ENCODE results near the gene SNCB. TPM values are rescaled to one million over a fixed set of nuclear protein-coding genes. Genes with fewer than 3 reads are reported as not detected.
"Not testable (repeated sequence)": the region's sequence is repeated elsewhere in the genome, so short reads cannot be mapped to it uniquely, and the experiment has no call there.

SNCB gene
- polyA plus RNA-seq, 3 donors from 2014 or later, result 0.26 TPM; not detected in 2

- H3K27me3 Mint-ChIP-seq (ENCODE audit: low read depth in 3 of 3); H3K4me1 Mint-ChIP-seq; H3K4me3 Mint-ChIP-seq; H3K9me3 Mint-ChIP-seq; H3K27ac Mint-ChIP-seq; DNase-seq; H3K36me3 Mint-ChIP-seq: not testable (repeated sequence)
Observed at GRCh38 chr5:176591667-176592066, 38.7 kb downstream of the SNCB start.

DNA sequence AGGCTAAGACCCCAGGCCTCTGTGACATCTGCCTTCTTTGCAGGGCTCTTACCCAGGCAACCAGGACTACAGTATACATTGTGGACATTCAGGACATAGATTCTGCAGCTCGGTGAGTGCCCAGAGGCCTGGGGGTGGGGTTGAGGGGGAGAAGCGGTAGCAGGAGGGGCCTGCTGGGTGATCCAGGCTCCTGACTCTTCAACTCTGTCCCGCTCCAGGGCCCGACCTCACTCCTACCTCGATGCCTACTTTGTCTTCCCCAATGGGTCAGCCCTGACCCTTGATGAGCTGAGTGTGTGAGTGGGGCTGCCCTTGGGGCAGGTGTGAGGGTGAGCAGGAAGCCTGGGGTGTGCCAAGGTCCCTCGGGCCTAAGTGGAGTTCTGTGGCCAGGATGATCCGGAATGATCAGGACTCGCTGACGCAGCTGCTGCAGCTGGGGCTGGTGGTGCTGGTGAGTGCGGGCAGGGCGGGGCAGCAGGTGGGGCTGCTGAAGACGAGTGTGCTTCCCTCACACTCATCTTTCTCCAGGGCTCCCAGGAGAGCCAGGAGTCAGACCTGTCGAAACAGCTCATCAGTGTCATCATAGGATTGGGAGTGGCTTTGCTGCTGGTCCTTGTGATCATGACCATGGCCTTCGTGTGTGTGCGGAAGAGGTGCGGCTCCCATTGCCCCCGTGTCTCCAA is 40.2 kb downstream of the SNCB start:
- no peak for DNase-seq
- Mint-ChIP-seq H3K27me3 (ENCODE audit: low read depth in 3 of 3) (peaks cover 0 to 4% (median 2%) of the 10 kb centered on the region in 3 donors), H3K9me3 (peaks cover 0 to 2% (median 0%) of the 10 kb centered on the region in 6 donors), H3K36me3 (no peaks in the 10 kb centered on the region), H3K4me3 (no peak overlapping the region), H3K27ac (no peak overlapping the region), H3K4me1 (no peaks in the 10 kb centered on the region)

GRCh38 chr5:176589039-176589769 is 41.1 kb downstream of the SNCB start:
- Mint-ChIP-seq H3K27ac (no peak overlapping the region), H3K36me3 (no peaks in the 10 kb centered on the region), H3K27me3 (ENCODE audit: low read depth in 3 of 3) (peaks cover 0 to 4% (median 2%) of the 10 kb centered on the region in 3 donors), H3K9me3 (peaks cover 0 to 2% (median 0%) of the 10 kb centered on the region in 6 donors), H3K4me3 (no peak overlapping the region), H3K4me1 (no peaks in the 10 kb centered on the region)
- no peak for DNase-seq

- Mint-ChIP-seq H3K27ac (peak overlapping the region in 1 of 6 donors; percentile 2), H3K9me3 (peaks cover 0 to 5% (median 0%) of the 10 kb centered on the region in 6 donors), H3K36me3 (no peaks in the 10 kb centered on the region), H3K4me1 (no peaks in the 10 kb centered on the region), H3K27me3 (ENCODE audit: low read depth in 3 of 3) (no peaks in the 10 kb centered on the region), H3K4me3 (no peak overlapping the region)
- no peak for DNase-seq
Observed at GRCh38 chr5:176588297-176588696, 42.0 kb downstream of the SNCB start.

DNA sequence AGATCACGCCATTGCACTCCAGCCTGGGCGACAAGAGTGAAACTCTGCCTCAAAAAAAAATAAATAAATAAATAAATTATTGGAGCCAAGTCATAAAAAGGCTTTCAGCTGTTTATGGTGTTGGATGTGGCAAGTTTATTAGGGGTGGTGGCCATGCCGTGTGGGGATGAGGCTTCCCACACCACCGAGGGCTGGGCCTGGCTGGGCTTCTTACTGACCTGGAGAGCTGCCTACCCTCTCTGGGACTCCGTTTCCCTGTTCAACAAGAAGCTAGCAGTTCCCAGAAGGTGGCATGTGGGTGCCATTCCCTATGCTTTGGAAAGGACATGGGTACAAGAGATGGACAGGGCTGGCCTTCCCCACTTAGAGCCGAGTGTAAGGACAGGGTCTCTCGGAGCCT is 42.9 kb downstream of the SNCB start:
- Mint-ChIP-seq H3K9me3 (peaks cover 0 to 3% (median 0%) of the 10 kb centered on the region in 6 donors), H3K27ac (no peak overlapping the region), H3K4me1 (no peaks in the 10 kb centered on the region), H3K36me3 (no peaks in the 10 kb centered on the region), H3K4me3 (no peak overlapping the region), H3K27me3 (ENCODE audit: low read depth in 3 of 3) (no peaks in the 10 kb centered on the region)
- DNase-seq, result no peak

- no peaks in the 10 kb centered on the region for H3K36me3 Mint-ChIP-seq
- no peaks in the 10 kb centered on the region for H3K4me1 Mint-ChIP-seq
- no peak overlapping the region for H3K4me3 Mint-ChIP-seq
- H3K27me3 Mint-ChIP-seq (ENCODE audit: low read depth in 3 of 3), result peaks cover 0 to 5% (median 0%) of the 10 kb centered on the region in 3 donors
- no peak overlapping the region for H3K27ac Mint-ChIP-seq
- DNase-seq, result no peak
- peaks cover 0 to 3% (median 0%) of the 10 kb centered on the region in 6 donors for H3K9me3 Mint-ChIP-seq
Observed at GRCh38 chr5:176583076-176583475, 47.3 kb downstream of the SNCB start.

DNA sequence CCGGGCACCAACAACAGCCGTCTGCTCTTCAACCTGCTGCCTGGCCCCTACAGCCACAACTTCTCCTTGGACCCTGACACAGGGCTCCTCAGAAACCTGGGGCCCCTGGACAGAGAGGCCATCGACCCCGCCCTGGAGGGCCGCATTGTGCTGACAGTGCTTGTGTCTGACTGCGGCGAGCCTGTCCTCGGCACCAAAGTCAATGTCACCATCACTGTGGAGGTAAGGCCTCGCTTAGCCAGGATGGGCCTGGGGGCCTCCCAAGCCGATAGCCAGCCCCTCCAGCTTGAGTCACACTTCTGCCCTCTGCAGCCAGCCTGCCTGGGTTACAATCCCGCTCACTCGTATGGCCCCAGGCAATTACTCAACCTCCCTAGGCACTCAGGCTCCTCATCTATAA is 49.0 kb downstream of the SNCB start:
- H3K4me3 Mint-ChIP-seq, result no peak overlapping the region
- peaks cover 0 to 3% (median 0%) of the 10 kb centered on the region in 6 donors for H3K9me3 Mint-ChIP-seq
- H3K36me3 Mint-ChIP-seq, result no peaks in the 10 kb centered on the region
- DNase-seq, result no peak
- no peak overlapping the region for H3K27ac Mint-ChIP-seq
- H3K4me1 Mint-ChIP-seq, result no peaks in the 10 kb centered on the region
- peaks cover 0 to 5% (median 0%) of the 10 kb centered on the region in 3 donors for H3K27me3 Mint-ChIP-seq (ENCODE audit: low read depth in 3 of 3)

DNA sequence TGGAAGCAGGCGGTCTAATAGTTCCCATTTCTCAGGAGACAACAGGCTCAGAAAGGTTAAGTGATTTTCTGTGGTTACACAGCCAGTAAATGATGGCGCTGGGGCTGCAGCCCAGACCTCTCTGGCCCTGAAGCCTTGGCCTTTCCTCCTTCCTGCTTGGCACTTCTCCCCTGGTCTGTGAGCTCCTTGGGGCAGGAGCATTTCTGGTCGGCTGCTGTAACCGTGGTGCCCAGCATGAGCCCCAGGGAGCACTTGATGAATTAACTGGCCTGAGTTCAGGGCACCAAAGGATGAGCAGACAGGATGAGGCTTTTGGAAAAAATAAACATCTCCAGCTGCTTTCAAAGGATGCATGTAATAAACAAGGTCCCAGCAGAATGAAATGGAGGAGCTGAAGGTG is 51.0 kb downstream of the SNCB start:
- Mint-ChIP-seq H3K27ac (no peak overlapping the region), H3K36me3 (no peaks in the 10 kb centered on the region)

DNA sequence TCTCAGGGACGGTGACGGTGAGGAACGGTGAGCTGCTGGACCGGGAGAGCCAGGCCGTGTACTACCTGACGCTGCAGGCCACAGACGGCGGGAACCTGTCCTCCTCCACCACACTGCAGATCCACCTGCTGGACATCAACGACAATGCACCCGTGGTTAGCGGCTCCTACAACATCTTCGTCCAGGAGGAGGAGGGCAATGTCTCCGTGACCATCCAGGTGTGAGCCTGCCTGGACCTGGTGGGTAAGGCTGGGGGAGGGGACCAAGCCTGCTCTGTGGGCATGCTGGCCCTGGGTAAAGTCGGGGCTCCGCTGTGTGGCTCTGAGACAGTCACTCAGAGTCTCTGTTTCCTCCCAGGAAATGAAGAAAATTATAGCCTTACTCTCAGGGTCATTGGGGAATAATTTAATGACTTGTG is 51.9 kb downstream of the SNCB start:
- peak; percentile 31 to 42 (median 36) for DNase-seq
- Mint-ChIP-seq H3K4me1 (peaks cover 0 to 1% of the 10 kb centered on the region in 2 donors), H3K27me3 (ENCODE audit: low read depth in 3 of 3) (peaks cover 0 to 5% (median 2%) of the 10 kb centered on the region in 3 donors), H3K9me3 (no peaks in the 10 kb centered on the region), H3K36me3 (no peaks in the 10 kb centered on the region), H3K4me3 (no peak overlapping the region), H3K27ac (no peak overlapping the region)

More for the DNA sequence above, 51.0 kb downstream of the SNCB start:
- H3K4me1 Mint-ChIP-seq, result no peaks in the 10 kb centered on the region
- H3K27me3 Mint-ChIP-seq (ENCODE audit: low read depth in 3 of 3), result peaks cover 0 to 5% (median 2%) of the 10 kb centered on the region in 3 donors
- peaks cover 0 to 3% (median 0%) of the 10 kb centered on the region in 6 donors for H3K9me3 Mint-ChIP-seq
- no peak for DNase-seq
- H3K4me3 Mint-ChIP-seq, result no peak overlapping the region

DNA sequence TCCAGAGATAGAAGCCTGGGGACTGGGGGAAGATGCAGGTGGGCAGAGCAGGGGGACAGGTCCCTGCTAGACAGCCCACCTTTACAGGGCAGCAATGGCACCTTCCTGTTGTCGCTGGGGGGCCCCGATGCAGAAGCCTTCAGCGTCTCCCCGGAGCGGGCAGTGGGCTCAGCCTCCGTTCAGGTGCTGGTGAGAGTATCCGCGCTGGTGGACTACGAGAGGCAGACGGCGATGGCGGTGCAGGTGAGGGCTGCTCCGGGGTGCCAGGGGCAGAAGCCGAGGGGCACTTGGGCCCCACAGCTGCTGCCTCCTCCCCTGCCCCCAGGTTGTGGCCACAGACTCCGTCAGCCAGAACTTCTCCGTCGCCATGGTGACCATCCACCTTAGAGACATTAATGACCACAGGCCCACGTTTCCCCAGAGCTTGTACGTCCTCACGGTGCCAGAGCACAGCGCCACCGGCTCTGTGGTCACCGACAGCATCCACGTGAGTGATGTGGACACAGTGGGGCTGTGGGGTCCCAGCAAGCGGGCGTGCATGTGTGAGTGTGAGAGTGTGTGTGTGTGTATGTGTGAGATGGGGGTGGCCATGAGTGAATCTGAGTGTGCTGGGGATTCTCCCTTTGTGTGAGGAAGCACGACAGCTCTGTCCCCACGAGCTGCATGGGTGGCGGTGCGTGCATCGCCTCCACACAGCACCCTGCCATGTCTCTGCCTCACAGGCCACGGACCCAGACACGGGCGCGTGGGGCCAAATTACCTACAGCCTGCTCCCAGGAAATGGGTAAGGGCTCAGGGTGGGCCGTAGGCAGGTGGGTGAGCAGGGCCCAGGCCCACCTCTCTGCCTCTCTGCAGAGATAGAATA is 52.8 kb downstream of the SNCB start:
- H3K27me3 Mint-ChIP-seq (ENCODE audit: low read depth in 3 of 3), result peaks cover 0 to 5% (median 2%) of the 10 kb centered on the region in 3 donors
- no peaks in the 10 kb centered on the region for H3K9me3 Mint-ChIP-seq
- H3K36me3 Mint-ChIP-seq, result no peaks in the 10 kb centered on the region
- no peak overlapping the region for H3K4me3 Mint-ChIP-seq
- DNase-seq, result no peak
- H3K27ac Mint-ChIP-seq, result no peak overlapping the region
- H3K4me1 Mint-ChIP-seq, result peaks cover 0 to 1% of the 10 kb centered on the region in 2 donors

- H3K4me3 Mint-ChIP-seq, result no peak overlapping the region
- peaks cover 0 to 1% of the 10 kb centered on the region in 2 donors for H3K4me1 Mint-ChIP-seq
- H3K9me3 Mint-ChIP-seq, result no peaks in the 10 kb centered on the region
- no peaks in the 10 kb centered on the region for H3K36me3 Mint-ChIP-seq
- DNase-seq, result no peak
- H3K27ac Mint-ChIP-seq, result no peak overlapping the region
- peaks cover 0 to 5% (median 2%) of the 10 kb centered on the region in 3 donors for H3K27me3 Mint-ChIP-seq (ENCODE audit: low read depth in 3 of 3)
Observed at GRCh38 chr5:176575488-176576422, 54.6 kb downstream of the SNCB start.

DNA sequence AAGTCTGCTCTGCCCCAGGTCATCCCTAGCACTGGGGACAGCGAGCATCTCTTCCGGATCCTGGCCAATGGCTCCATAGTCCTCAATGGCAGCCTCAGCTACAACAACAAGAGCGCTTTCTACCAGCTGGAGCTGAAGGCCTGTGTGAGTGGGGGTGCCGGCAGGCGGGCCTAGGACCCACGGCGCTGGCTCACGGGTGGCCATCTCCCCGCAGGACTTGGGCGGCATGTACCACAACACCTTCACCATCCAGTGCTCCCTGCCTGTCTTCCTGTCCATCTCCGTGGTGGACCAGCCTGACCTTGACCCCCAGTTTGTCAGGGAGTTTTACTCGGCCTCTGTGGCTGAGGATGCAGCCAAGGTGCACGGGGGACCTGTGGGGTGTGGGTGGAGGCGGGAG is 55.3 kb downstream of the SNCB start:
- DNase-seq, result no peak
- Mint-ChIP-seq H3K4me3 (no peak overlapping the region), H3K4me1 (peaks cover 0 to 1% of the 10 kb centered on the region in 2 donors), H3K9me3 (no peaks in the 10 kb centered on the region), H3K27me3 (ENCODE audit: low read depth in 3 of 3) (peaks cover 0 to 4% (median 2%) of the 10 kb centered on the region in 3 donors), H3K36me3 (no peaks in the 10 kb centered on the region), H3K27ac (no peak overlapping the region)

DNA sequence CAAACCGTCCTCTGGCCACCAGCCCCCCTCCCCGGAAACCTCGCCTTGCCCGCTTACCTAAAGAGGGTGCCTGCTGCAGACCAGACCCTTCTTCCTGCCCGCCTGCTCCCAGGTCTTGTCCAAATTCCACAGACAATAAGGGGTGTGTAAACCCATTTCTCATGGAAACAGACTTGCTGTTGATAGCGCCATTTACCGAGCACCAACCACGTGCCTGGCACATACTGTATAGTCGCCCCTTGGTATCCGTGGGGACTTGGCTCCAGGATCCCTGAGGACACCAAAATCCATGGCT is 56.1 kb downstream of the SNCB start:
- Mint-ChIP-seq H3K27me3 (ENCODE audit: low read depth in 3 of 3) (peaks cover 0 to 2% (median 1%) of the 10 kb centered on the region in 3 donors), H3K27ac (peak overlapping the region in 1 of 6 donors; percentile 40), H3K9me3 (no peaks in the 10 kb centered on the region), H3K4me1 (peaks cover 0 to 1% of the 10 kb centered on the region in 2 donors), H3K4me3 (no peak overlapping the region), H3K36me3 (no peaks in the 10 kb centered on the region)
- peak in 1 of 3 donors; percentile 18 for DNase-seq
